GM12864 (cell line): Measurements from ENCODE around the gene LRRFIP1.

ENCODE experiments used
- DNase-seq: peaks from one replicate; pipeline ENCODE4 v3.0.0-alpha.2; 2011; ENCODE audit warnings: low read depth
- H3K4me3 ChIP-seq: 2 replicates; pipeline ENCODE4 v1.5.1; 2011; ENCODE audit warnings: mild to moderate bottlenecking, low read depth, low read length, control low read depth
- TF ChIP-seq, protein P1 (sequence below): IDR thresholded peaks from 2 replicates; pipeline ENCODE4 v1.5.1; 2011; ENCODE audit warnings: low read depth, mild to moderate bottlenecking, moderate library complexity, low read length, control low read depth, inconsistent platforms; ENCODE audit errors: missing control alignments

Gene LRRFIP1

GRCh38 chr2:237625216-237625705, 2.1 kb upstream of the LRRFIP1 start:
- TF ChIP-seq, protein P1, sequence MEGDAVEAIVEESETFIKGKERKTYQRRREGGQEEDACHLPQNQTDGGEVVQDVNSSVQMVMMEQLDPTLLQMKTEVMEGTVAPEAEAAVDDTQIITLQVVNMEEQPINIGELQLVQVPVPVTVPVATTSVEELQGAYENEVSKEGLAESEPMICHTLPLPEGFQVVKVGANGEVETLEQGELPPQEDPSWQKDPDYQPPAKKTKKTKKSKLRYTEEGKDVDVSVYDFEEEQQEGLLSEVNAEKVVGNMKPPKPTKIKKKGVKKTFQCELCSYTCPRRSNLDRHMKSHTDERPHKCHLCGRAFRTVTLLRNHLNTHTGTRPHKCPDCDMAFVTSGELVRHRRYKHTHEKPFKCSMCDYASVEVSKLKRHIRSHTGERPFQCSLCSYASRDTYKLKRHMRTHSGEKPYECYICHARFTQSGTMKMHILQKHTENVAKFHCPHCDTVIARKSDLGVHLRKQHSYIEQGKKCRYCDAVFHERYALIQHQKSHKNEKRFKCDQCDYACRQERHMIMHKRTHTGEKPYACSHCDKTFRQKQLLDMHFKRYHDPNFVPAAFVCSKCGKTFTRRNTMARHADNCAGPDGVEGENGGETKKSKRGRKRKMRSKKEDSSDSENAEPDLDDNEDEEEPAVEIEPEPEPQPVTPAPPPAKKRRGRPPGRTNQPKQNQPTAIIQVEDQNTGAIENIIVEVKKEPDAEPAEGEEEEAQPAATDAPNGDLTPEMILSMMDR = no peak
- no peak overlapping the region for H3K4me3 ChIP-seq
- DNase-seq = no peak

DNA sequence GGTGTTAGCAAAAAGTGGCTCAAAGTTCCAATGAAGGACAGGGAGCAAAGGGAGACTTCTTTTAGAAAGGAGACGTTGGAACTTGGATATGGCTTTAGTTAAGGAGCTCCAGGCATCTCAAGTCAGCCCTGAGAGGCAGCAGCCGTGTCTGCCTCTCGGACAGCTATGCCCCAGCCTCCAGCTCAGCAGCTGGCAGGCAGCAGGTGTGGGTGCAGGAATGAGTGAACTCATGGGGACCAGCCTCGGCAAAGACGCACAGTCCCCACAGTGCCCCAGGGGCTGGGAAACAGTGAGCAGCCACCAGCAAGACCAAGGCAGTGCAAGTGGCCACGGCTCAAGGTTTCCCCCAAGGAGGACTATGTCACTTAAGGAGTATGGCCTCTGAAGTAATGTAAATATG, 1.6 kb upstream of the LRRFIP1 start:
- H3K4me3 ChIP-seq = no peak overlapping the region
- TF ChIP-seq, protein P1 = no peak
- no peak for DNase-seq

- TF ChIP-seq, protein P1 = no peak
- no peak for DNase-seq
- H3K4me3 ChIP-seq = no peak overlapping the region
Measured at GRCh38 chr2:237626813-237627440, 460 bp upstream of the LRRFIP1 start.

- TF ChIP-seq, protein P1 = no peak
- H3K4me3 ChIP-seq = no peak overlapping the region
- no peak for DNase-seq
Measured at GRCh38 chr2:237628247-237629187, 1.1 kb downstream of the LRRFIP1 start.

DNA sequence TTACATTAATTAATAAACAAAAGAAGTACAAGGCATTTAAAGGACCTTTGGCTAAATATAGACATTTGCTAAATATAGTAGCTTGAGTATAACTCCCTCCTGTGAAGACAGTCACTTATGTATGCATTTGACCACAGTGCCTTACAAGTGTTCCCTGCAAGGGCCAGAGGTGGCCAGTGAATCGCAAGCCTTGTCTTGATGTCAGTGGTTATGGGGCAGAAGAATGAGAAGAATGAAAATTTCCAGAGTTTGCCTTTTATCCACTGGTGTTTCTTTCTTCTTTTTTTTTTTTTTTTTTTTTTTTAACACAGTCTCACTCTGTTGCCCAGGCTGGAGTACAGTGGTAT, 1.8 kb downstream of the LRRFIP1 start:
- H3K4me3 ChIP-seq = no peak overlapping the region
- DNase-seq = no peak
- TF ChIP-seq, protein P1 = no peak

DNA sequence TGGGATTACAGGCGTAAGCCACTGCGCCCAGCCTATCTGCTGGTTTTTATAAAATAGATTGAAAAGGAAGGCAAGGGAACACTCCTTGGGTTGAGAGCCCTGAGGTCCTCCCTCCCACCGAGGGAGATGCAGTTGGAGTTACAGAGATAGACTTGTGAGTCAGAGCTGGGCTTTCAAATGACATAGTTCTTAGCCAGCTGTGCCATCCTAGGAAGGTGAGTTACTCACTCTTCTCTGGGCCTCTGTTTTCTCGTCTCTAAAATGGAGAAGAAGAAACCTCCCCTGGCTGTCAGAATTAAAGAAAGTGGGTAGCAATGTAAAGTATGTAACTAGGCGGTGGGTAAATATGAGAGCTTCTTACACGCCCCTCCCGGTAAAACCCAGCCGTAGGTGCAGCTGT, 2.4 kb downstream of the LRRFIP1 start:
- TF ChIP-seq, protein P1 = no peak
- no peak overlapping the region for H3K4me3 ChIP-seq
- no peak for DNase-seq
